22Rv1 (cell line): ENCODE results near the gene SPG21.

Source experiments
- H3K27ac ChIP-seq: fragments of 450-650 bp; 2 replicates; pipeline ENCODE4 v1.5.1; 2017
- ZFX ChIP-seq: fragments of 450-650 bp; IDR thresholded peaks from 2 replicates; pipeline ENCODE4 v1.6.1; 2017; ENCODE audit warnings: antibody characterized with exemption, borderline replicate concordance
- TF ChIP-seq, protein P1 (sequence below): fragments of 450-650 bp; IDR thresholded peaks from 2 replicates; pipeline ENCODE4 v1.5.1; 2017; ENCODE audit warnings: mild to moderate bottlenecking

Gene SPG21

DNA sequence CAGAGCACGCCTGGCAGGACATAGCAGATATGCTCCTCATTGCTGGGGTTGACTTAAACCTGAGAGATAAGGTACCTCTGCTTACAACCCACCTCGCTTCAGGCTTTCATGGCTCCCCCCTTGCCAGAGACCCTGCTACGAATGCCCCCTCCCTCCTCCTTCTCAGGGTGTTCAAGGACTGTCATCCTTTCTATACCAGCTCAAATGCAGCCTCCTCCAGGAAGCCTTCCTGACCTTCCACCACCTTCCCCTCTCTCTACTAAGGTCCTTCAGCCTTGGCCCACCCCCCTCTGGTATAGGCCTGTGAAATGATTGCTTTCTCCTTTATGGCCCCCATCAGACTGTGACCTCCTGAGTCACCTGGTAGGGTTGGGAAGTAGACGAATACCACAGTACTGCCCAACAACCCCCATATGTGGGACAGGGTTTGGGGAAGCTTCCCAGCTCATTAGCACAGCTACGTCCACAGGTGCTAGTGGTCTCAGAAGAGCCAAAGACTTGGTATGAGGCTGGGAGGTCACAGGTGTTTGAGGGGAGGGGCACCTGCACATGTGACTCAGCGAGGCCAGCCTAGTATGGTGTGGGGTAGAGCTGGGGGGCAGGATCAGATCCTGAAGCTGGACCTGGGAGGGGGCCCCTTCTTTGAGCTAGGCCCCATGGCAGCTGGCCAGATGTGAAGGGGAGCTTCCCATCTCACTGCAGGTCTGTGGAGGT lies 46.0 kb downstream of the SPG21 start:
- no peak for TF ChIP-seq ZFX
- TF ChIP-seq, protein P1, sequence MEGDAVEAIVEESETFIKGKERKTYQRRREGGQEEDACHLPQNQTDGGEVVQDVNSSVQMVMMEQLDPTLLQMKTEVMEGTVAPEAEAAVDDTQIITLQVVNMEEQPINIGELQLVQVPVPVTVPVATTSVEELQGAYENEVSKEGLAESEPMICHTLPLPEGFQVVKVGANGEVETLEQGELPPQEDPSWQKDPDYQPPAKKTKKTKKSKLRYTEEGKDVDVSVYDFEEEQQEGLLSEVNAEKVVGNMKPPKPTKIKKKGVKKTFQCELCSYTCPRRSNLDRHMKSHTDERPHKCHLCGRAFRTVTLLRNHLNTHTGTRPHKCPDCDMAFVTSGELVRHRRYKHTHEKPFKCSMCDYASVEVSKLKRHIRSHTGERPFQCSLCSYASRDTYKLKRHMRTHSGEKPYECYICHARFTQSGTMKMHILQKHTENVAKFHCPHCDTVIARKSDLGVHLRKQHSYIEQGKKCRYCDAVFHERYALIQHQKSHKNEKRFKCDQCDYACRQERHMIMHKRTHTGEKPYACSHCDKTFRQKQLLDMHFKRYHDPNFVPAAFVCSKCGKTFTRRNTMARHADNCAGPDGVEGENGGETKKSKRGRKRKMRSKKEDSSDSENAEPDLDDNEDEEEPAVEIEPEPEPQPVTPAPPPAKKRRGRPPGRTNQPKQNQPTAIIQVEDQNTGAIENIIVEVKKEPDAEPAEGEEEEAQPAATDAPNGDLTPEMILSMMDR = no peak
- no peak overlapping the region for H3K27ac ChIP-seq

DNA sequence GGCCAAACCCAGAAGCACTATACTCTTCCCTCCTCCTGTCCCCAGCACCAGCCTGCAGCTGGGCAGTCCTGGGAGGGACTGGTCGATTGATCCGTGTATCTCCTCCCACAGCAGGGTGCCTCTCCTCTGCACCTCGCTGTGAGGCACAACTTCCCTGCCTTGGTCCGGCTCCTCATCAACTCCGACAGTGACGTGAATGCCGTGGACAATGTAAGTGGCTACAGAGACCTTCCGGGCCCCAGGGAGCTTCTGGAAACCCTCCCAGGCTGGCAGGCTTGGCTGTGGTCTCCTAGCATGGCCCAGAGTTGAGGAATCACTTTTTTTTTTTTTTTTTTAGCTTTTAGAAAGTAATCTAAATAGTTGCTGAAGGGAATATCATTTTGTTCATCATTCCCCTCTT lies 47.4 kb downstream of the SPG21 start:
- TF ChIP-seq, protein P1 = no peak
- no peak for TF ChIP-seq ZFX
- H3K27ac ChIP-seq = no peak overlapping the region

- TF ChIP-seq, protein P1 = no peak
- TF ChIP-seq ZFX = no peak
- no peak overlapping the region for H3K27ac ChIP-seq
Measured at GRCh38 chr15:64938192-64938591, 51.5 kb downstream of the SPG21 start.

- H3K27ac ChIP-seq = no peak overlapping the region
- TF ChIP-seq, protein P1 = no peak
- no peak for TF ChIP-seq ZFX
Measured at GRCh38 chr15:64934023-64934422, 55.7 kb downstream of the SPG21 start.

- H3K27ac ChIP-seq = no peak overlapping the region
- TF ChIP-seq, protein P1 = no peak
- TF ChIP-seq ZFX = no peak
Measured at GRCh38 chr15:64931381-64931780, 58.3 kb downstream of the SPG21 start.

DNA sequence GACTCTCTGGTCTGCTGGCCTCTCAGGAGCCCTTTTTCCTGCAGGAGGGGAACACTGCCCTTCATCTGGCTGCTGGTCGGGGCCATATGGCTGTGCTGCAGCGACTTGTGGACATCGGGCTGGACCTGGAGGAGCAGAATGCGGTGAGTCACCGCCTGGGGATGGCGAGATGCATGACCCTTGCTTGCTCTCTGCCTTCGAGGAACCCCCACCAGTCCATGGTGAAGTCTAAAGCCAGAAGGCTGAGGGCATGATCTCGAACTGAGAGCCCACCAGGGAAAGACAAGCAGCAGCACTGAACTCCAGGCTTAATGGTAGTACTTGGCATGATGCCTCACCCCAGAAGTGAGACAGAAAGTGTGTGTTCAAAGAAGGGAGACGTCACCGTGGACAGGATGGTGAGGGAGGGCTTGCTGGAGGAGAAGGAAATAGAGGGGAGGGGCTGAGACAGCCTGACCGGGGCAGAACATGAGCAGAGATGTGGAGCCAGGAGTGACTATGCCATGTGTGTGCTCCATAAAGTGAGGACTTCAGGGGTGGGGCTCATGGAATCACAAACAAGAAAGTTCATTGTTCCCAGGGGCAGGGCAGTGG lies 58.8 kb downstream of the SPG21 start:
- H3K27ac ChIP-seq = no peak overlapping the region
- TF ChIP-seq ZFX = no peak
- TF ChIP-seq, protein P1 = no peak

DNA sequence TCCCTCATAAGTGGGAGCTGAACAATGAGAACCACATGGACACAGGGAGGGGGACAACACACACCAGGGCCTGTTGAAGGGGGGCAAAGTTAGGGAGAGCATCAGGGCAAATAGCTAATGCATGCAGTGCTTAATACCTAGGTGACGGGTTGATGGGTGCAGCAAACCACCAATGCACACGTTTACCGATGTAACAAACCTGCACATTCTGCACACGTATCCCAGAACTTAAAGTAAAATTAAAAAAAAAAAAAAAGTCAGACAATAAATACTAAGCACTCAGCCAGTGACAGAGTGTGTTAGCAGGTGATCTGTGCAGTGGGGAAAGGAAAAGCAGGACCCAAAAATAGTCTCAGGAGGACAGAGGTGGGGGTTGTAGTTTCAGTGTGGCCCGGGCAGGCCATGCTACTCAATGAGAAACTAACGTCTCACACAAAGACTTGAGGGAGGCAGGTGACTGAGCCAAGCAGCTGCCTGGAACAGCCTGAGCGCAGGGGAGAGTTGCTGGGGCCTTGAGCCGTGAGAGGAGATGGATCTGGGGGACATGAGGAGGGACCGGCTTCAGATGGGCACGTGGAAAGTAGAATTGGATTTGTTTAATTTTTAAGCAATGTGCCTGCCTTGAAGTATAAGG lies 59.6 kb downstream of the SPG21 start:
- no peak overlapping the region for H3K27ac ChIP-seq
- TF ChIP-seq ZFX = no peak
- TF ChIP-seq, protein P1 = no peak
